Activated T-cell treated with anti-CD3 and anti-CD28 coated beads, Interleukin-2, amount 50 U/mL, for 1 hour (primary cell): ENCODE results near the gene SRPK2.
"Not testable (repeated sequence)": the region's sequence is repeated elsewhere in the genome, so short reads cannot be mapped to it uniquely, and the experiment has no call there.

Source experiments
- DNase-seq: peaks from one replicate; pipeline ENCODE4 v3.0.0-alpha.2; 2020

The SRPK2 gene

GRCh38 chr7:105388356-105389087 is at the start of gene SRPK2:
SRPK2 (minus strand) TSS chr7:105388921.
- peak; percentile 77 for DNase-seq

GRCh38 chr7:105438254-105438653 is 49.5 kb upstream of the SRPK2 start:
- no peak for DNase-seq

GRCh38 chr7:105437356-105437755 is 48.6 kb upstream of the SRPK2 start:
- DNase-seq, result not testable (repeated sequence)

GRCh38 chr7:105429746-105430612 is 41.3 kb upstream of the SRPK2 start:
- DNase-seq, result peak; percentile 33

- DNase-seq, result no peak
Measured at GRCh38 chr7:105426606-105427146, 38.0 kb upstream of the SRPK2 start.

GRCh38 chr7:105423987-105424386 is 35.3 kb upstream of the SRPK2 start:
- DNase-seq, result no peak

- no peak for DNase-seq
Measured at GRCh38 chr7:105413887-105414437, 25.2 kb upstream of the SRPK2 start.

- DNase-seq, result not testable (repeated sequence)
Measured at GRCh38 chr7:105410774-105411173, 22.1 kb upstream of the SRPK2 start.

- not testable (repeated sequence) for DNase-seq
Measured at GRCh38 chr7:105409775-105410174, 21.1 kb upstream of the SRPK2 start.

GRCh38 chr7:105408791-105409410 is 20.2 kb upstream of the SRPK2 start:
- no peak for DNase-seq

GRCh38 chr7:105403128-105403527 is 14.4 kb upstream of the SRPK2 start:
- DNase-seq, result no peak

- no peak for DNase-seq
Measured at GRCh38 chr7:105402221-105403095, 13.7 kb upstream of the SRPK2 start.

GRCh38 chr7:105399043-105399725 is 10.5 kb upstream of the SRPK2 start:
- no peak for DNase-seq

GRCh38 chr7:105396566-105396965 is 7.8 kb upstream of the SRPK2 start:
- no peak for DNase-seq

GRCh38 chr7:105391429-105391828 is 2.7 kb upstream of the SRPK2 start:
- DNase-seq, result no peak

- no peak for DNase-seq
Measured at GRCh38 chr7:105389889-105390288, 1.2 kb upstream of the SRPK2 start.

- DNase-seq, result no peak
Measured at GRCh38 chr7:105389088-105389650, 448 bp upstream of the SRPK2 start.

GRCh38 chr7:105387508-105388355 is 989 bp downstream of the SRPK2 start:
- DNase-seq, result peak; percentile 58

- no peak for DNase-seq
Measured at GRCh38 chr7:105377903-105378302, 10.8 kb downstream of the SRPK2 start.
